WTC11 (cell line): ENCODE data around the gene C16orf74.

Source experiments
- CDX4 ChIP-seq: fragments of 250-450 bp; sonication (Bioruptor Pico); IDR thresholded peaks from 2 replicates; pipeline ENCODE4 v1.9.0; 2021; ENCODE audit warnings: moderate library complexity, mild to moderate bottlenecking, inconsistent platforms, borderline replicate concordance
- CREM ChIP-seq: sonication (generic); formaldehyde crosslinking; IDR thresholded peaks from 2 replicates; pipeline ENCODE4 v1.8.1; 2022; ENCODE audit warnings: mild to moderate bottlenecking, missing genetic modification reagents, moderate library complexity
- FOXJ3 ChIP-seq: sonication (generic); formaldehyde crosslinking; IDR thresholded peaks from 2 replicates; pipeline ENCODE4 v1.9.0; 2021; ENCODE audit warnings: missing genetic modification reagents, mild to moderate bottlenecking, borderline replicate concordance
- FOXP1 ChIP-seq: sonication (generic); formaldehyde crosslinking; IDR thresholded peaks from 2 replicates; pipeline ENCODE4 v1.8.0; 2022; ENCODE audit warnings: missing genetic modification reagents, mild to moderate bottlenecking, moderate library complexity, borderline replicate concordance
- GRHL2 ChIP-seq: fragments of 250-450 bp; sonication (Bioruptor Pico); IDR thresholded peaks from 2 replicates; pipeline ENCODE4 v1.8.0; 2022; ENCODE audit warnings: mild to moderate bottlenecking, moderate library complexity; ENCODE audit not compliant: insufficient replicate concordance, severe bottlenecking
- JUN ChIP-seq: sonication (generic); formaldehyde crosslinking; IDR thresholded peaks from 2 replicates; pipeline ENCODE4 v1.8.0; 2023; ENCODE audit warnings: mild to moderate bottlenecking, missing genetic modification reagents
- TCF7 ChIP-seq: sonication (generic); formaldehyde crosslinking; IDR thresholded peaks from 2 replicates; pipeline ENCODE4 v1.8.0; 2022; ENCODE audit warnings: mild to moderate bottlenecking, low read depth, missing genetic modification reagents, moderate library complexity
- TP53 ChIP-seq: sonication (generic); formaldehyde crosslinking; IDR thresholded peaks from 2 replicates; pipeline ENCODE4 v1.8.1; 2023; ENCODE audit warnings: mild to moderate bottlenecking, missing genetic modification reagents
- ZNF121 ChIP-seq: sonication (generic); formaldehyde crosslinking; IDR thresholded peaks from 2 replicates; pipeline ENCODE4 v1.8.0; 2023; ENCODE audit warnings: missing genetic modification reagents
- ZNF232 ChIP-seq: sonication (generic); formaldehyde crosslinking; IDR thresholded peaks from 2 replicates; pipeline ENCODE4 v1.8.0; 2022; ENCODE audit warnings: mild to moderate bottlenecking, missing genetic modification reagents
- TF ChIP-seq, protein P1 (sequence below): fragments of 200-600 bp; IDR thresholded peaks from 2 replicates; pipeline ENCODE4 v1.8.0; 2022; ENCODE audit warnings: antibody characterized with exemption
- TF ChIP-seq, protein P2 (sequence below): sonication (generic); formaldehyde crosslinking; IDR thresholded peaks from 2 replicates; pipeline ENCODE4 v1.8.1; 2023; ENCODE audit warnings: mild to moderate bottlenecking, missing genetic modification reagents, moderate library complexity
- TF ChIP-seq, protein P3 (sequence below): sonication (generic); formaldehyde crosslinking; IDR thresholded peaks from 2 replicates; pipeline ENCODE4 v1.8.0; 2022; ENCODE audit warnings: mild to moderate bottlenecking, missing genetic modification reagents

DNA sequence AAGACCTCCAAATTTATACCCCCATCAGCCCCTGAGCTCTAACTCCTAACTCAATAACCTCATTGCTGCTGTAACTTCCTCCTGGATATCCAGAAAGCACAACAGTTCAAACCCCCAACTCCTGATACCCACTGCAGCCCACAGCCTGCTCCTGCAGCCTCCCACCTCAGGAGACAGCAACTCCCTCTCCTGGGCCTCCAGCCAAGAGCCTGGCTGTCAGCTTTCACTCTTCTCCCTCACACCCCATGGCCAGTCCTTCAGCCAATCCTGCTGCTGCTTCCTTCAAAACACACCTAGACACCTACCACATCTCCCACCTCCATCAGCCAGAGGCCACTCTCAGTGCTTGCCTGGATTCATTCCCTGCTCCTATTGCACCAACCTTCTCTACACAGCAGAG lies 67.5 kb downstream of the C16orf74 start:
- TF ChIP-seq, protein P1, sequence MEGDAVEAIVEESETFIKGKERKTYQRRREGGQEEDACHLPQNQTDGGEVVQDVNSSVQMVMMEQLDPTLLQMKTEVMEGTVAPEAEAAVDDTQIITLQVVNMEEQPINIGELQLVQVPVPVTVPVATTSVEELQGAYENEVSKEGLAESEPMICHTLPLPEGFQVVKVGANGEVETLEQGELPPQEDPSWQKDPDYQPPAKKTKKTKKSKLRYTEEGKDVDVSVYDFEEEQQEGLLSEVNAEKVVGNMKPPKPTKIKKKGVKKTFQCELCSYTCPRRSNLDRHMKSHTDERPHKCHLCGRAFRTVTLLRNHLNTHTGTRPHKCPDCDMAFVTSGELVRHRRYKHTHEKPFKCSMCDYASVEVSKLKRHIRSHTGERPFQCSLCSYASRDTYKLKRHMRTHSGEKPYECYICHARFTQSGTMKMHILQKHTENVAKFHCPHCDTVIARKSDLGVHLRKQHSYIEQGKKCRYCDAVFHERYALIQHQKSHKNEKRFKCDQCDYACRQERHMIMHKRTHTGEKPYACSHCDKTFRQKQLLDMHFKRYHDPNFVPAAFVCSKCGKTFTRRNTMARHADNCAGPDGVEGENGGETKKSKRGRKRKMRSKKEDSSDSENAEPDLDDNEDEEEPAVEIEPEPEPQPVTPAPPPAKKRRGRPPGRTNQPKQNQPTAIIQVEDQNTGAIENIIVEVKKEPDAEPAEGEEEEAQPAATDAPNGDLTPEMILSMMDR, result no peak
- TF ChIP-seq CREM (CRISPR knock-in tag) (no peak), CDX4 (CRISPR knock-in tag) (no peak), GRHL2 (CRISPR knock-in tag) (no peak), FOXP1 (CRISPR knock-in tag) (no peak), JUN (CRISPR knock-in tag) (no peak), TCF7 (CRISPR knock-in tag) (no peak), ZNF232 (no peak), ZNF121 (CRISPR knock-in tag) (no peak), FOXJ3 (no peak), TP53 (CRISPR knock-in tag) (no peak)
- TF ChIP-seq, protein P2, sequence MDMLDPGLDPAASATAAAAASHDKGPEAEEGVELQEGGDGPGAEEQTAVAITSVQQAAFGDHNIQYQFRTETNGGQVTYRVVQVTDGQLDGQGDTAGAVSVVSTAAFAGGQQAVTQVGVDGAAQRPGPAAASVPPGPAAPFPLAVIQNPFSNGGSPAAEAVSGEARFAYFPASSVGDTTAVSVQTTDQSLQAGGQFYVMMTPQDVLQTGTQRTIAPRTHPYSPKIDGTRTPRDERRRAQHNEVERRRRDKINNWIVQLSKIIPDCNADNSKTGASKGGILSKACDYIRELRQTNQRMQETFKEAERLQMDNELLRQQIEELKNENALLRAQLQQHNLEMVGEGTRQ (CRISPR knock-in tag), result no peak
- TF ChIP-seq, protein P3, sequence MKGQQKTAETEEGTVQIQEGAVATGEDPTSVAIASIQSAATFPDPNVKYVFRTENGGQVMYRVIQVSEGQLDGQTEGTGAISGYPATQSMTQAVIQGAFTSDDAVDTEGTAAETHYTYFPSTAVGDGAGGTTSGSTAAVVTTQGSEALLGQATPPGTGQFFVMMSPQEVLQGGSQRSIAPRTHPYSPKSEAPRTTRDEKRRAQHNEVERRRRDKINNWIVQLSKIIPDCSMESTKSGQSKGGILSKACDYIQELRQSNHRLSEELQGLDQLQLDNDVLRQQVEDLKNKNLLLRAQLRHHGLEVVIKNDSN (CRISPR knock-in tag), result no peak
